Fibroblast of the aortic adventitia (primary cell): ENCODE measurements around the gene RNASEL. TPM values are rescaled to one million over a fixed set of nuclear protein-coding genes. Genes with fewer than 3 reads are reported as not detected.

Source experiments
- DNase-seq: peaks from one replicate; pipeline ENCODE4 v3.0.0-alpha.2; 2010; ENCODE audit warnings: low read depth
- H3K4me3 ChIP-seq: 2 replicates; pipeline ENCODE4 v1.5.1; 2011; ENCODE audit warnings: low read depth, mild to moderate bottlenecking, control low read depth, low read length, moderate library complexity
- CTCF ChIP-seq: IDR thresholded peaks from 2 replicates; pipeline ENCODE4 v1.5.1; 2011; ENCODE audit warnings: mild to moderate bottlenecking, low read length, control low read depth, inconsistent platforms; ENCODE audit not compliant: insufficient read depth
- total RNA-seq: library from RNA; depleted of rRNA; stranded (reverse); fragments of >200 nt; gene quantifications from 2 replicates; pipeline ENCODE4 v1.2.3, GENCODE V29; 2012; ENCODE audit warnings: low replicate concordance

The RNASEL gene
- total RNA-seq, 1 donor, result 9.5 TPM

- peak; percentile 83 for DNase-seq
- no peak for TF ChIP-seq CTCF
- H3K4me3 ChIP-seq, result peak overlapping the region; percentile 50
Observed at GRCh38 chr1:182614796-182615454, 25.9 kb upstream of the RNASEL start.

GRCh38 chr1:182611787-182612186, 22.7 kb upstream of the RNASEL start:
- TF ChIP-seq CTCF, result no peak
- H3K4me3 ChIP-seq, result no peak overlapping the region
- no peak for DNase-seq

GRCh38 chr1:182611326-182611725, 22.3 kb upstream of the RNASEL start:
- DNase-seq, result no peak
- no peak for TF ChIP-seq CTCF
- no peak overlapping the region for H3K4me3 ChIP-seq

- TF ChIP-seq CTCF, result no peak
- no peak overlapping the region for H3K4me3 ChIP-seq
- DNase-seq, result no peak
Observed at GRCh38 chr1:182610606-182611194, 21.6 kb upstream of the RNASEL start.

GRCh38 chr1:182608845-182609610, 20.0 kb upstream of the RNASEL start:
- no peak overlapping the region for H3K4me3 ChIP-seq
- no peak for TF ChIP-seq CTCF
- DNase-seq, result peak; percentile 39

- TF ChIP-seq CTCF, result no peak
- DNase-seq, result no peak
Observed at GRCh38 chr1:182608236-182608635, 19.2 kb upstream of the RNASEL start.

More at GRCh38 chr1:182608236-182608635, 19.2 kb upstream of the RNASEL start:
- no peak overlapping the region for H3K4me3 ChIP-seq
